WTC11 (cell line): ENCODE measurements around the gene NKIRAS2. TPM values are rescaled to one million over a fixed set of nuclear protein-coding genes. Genes with fewer than 3 reads are reported as not detected.

Experiments used
- ATAC-seq: fragments of 200-7000 bp; cut with Tn5 transposase; 2 replicates; pipeline ENCODE4 v1.10.0; 2021; ENCODE audit warnings: mild to moderate bottlenecking, moderate library complexity
- CTCF ChIA-PET: fragments of 300-600 bp; sonication (Branson Sonifier 250); formaldehyde crosslinking; loops from one replicate; lab custom pipeline; 2021; ENCODE audit warnings: antibody characterized with exemption; lab: Charles Lee
- POLR2A ChIA-PET: fragments of 350-600 bp; sonication (Branson Sonifier 250); formaldehyde crosslinking; loops from one replicate; lab custom pipeline; 2021; ENCODE audit warnings: antibody characterized with exemption; lab: Charles Lee
- DNase-seq: peaks from one replicate; pipeline ENCODE4 v3.0.0; 2021; ENCODE audit warnings: low spot score
- H3K27ac Mint-ChIP-seq: 2 replicates; pipeline ENCODE4 v1.8.0; 2021; ENCODE audit warnings: mixed read lengths
- H3K27me3 Mint-ChIP-seq: 2 replicates; pipeline ENCODE4 v1.8.0; 2021; ENCODE audit warnings: low read depth, mild to moderate bottlenecking, moderate library complexity, mixed read lengths
- H3K36me3 Mint-ChIP-seq: 2 replicates; pipeline ENCODE4 v1.8.0; 2021; ENCODE audit warnings: mixed read lengths
- H3K4me1 Mint-ChIP-seq: 2 replicates; pipeline ENCODE4 v1.8.0; 2022; ENCODE audit warnings: mixed read lengths
- H3K4me3 Mint-ChIP-seq: 2 replicates; pipeline ENCODE4 v1.8.0; 2021; ENCODE audit warnings: mild to moderate bottlenecking, moderate library complexity, mixed read lengths
- H3K9me3 Mint-ChIP-seq: 2 replicates; pipeline ENCODE4 v1.8.0; 2021; ENCODE audit warnings: mixed read lengths
- ETV6 ChIP-seq: sonication (generic); formaldehyde crosslinking; IDR thresholded peaks from 2 replicates; pipeline ENCODE4 v1.8.1; 2022; ENCODE audit warnings: mild to moderate bottlenecking, missing genetic modification reagents
- GTF2I ChIP-seq: fragments of 250-450 bp; sonication (Bioruptor Pico); conservative IDR thresholded peaks from 2 replicates; pipeline ENCODE4 v1.4.0; 2021; ENCODE audit warnings: mild to moderate bottlenecking
- RORB ChIP-seq: fragments of 250-450 bp; sonication (Bioruptor Pico); IDR thresholded peaks from 2 replicates; pipeline ENCODE4 v1.9.0; 2021; ENCODE audit warnings: mild to moderate bottlenecking
- SMAD4 ChIP-seq: sonication (generic); formaldehyde crosslinking; IDR thresholded peaks from 2 replicates; pipeline ENCODE4 v1.8.0; 2022; ENCODE audit warnings: mild to moderate bottlenecking, missing genetic modification reagents
- TCF7 ChIP-seq: sonication (generic); formaldehyde crosslinking; IDR thresholded peaks from 2 replicates; pipeline ENCODE4 v1.8.0; 2022; ENCODE audit warnings: mild to moderate bottlenecking, low read depth, missing genetic modification reagents, moderate library complexity
- TP53 ChIP-seq: sonication (generic); formaldehyde crosslinking; IDR thresholded peaks from 2 replicates; pipeline ENCODE4 v1.8.1; 2023; ENCODE audit warnings: mild to moderate bottlenecking, missing genetic modification reagents
- ZNF263 ChIP-seq: sonication (generic); formaldehyde crosslinking; IDR thresholded peaks from 2 replicates; pipeline ENCODE4 v1.8.1; 2022; ENCODE audit warnings: low read depth, mild to moderate bottlenecking, moderate library complexity, missing genetic modification reagents
- total RNA-seq: library from RNA; stranded (reverse); gene quantifications from 3 replicates; pipeline ENCODE4 v1.2.3, GENCODE V29; 2021
- TF ChIP-seq, protein P1 (sequence below): fragments of 250-450 bp; sonication (Bioruptor Pico); IDR thresholded peaks from 2 replicates; pipeline ENCODE4 v1.9.0; 2021; ENCODE audit warnings: mild to moderate bottlenecking
- TF ChIP-seq, protein P2 (sequence below): sonication (generic); formaldehyde crosslinking; IDR thresholded peaks from 2 replicates; pipeline ENCODE4 v1.8.0; 2022; ENCODE audit warnings: mild to moderate bottlenecking, missing genetic modification reagents
- TF ChIP-seq, protein P3 (sequence below): sonication (generic); formaldehyde crosslinking; IDR thresholded peaks from 2 replicates; pipeline ENCODE4 v1.8.0; 2022; ENCODE audit warnings: missing genetic modification reagents
- TF ChIP-seq, protein P4 (sequence below): fragments of 250-450 bp; sonication (Bioruptor Pico); IDR thresholded peaks from 2 replicates; pipeline ENCODE4 v2.1.2; 2022; ENCODE audit warnings: mild to moderate bottlenecking, moderate library complexity
- TF ChIP-seq, protein P5 (sequence below): fragments of 200-600 bp; IDR thresholded peaks from 2 replicates; pipeline ENCODE4 v1.8.0; 2022; ENCODE audit warnings: antibody characterized with exemption

NKIRAS2 gene
- total RNA-seq, 1 experiment from 2014 or later, result 36.1 TPM

DNA sequence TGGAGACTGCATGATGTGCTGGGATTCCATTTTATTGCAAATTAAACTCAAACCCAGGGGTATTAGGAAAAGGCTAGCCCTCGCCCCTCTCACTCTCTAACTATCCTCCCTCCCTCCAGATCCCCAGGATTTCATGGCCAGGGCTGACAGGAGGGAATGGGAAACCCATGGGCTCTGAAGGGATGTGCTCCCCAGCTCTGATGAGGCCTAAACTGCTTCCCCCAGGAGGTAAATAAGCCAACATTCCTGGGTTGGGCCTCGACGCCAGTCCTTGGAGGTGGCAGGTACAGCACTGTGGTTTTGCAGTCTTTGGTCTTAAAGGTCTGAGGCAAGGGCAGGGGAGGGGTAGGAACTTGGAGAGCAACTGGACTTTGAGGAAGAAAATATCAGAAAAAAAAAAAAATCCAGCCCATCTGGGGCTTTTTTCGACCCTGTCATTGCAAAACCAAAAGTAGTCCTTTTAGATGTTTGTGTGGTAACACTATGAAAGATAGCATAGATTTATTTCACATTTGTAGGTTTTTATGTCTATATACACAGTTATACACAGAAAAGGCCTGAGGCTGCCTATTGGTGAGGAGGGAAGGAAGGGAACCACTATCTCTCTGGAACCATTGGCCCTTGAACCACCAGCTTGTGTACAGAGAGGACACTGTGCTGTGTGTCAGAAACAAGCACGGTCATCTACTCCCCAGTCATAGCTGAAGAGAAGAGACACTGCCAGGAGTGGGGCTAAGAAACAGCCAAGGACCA, 18.5 kb downstream of the NKIRAS2 start (continued):
- no peak for TF ChIP-seq TCF7
- TF ChIP-seq ZNF263 (CRISPR knock-in tag), result no peak
- TF ChIP-seq, protein P1, sequence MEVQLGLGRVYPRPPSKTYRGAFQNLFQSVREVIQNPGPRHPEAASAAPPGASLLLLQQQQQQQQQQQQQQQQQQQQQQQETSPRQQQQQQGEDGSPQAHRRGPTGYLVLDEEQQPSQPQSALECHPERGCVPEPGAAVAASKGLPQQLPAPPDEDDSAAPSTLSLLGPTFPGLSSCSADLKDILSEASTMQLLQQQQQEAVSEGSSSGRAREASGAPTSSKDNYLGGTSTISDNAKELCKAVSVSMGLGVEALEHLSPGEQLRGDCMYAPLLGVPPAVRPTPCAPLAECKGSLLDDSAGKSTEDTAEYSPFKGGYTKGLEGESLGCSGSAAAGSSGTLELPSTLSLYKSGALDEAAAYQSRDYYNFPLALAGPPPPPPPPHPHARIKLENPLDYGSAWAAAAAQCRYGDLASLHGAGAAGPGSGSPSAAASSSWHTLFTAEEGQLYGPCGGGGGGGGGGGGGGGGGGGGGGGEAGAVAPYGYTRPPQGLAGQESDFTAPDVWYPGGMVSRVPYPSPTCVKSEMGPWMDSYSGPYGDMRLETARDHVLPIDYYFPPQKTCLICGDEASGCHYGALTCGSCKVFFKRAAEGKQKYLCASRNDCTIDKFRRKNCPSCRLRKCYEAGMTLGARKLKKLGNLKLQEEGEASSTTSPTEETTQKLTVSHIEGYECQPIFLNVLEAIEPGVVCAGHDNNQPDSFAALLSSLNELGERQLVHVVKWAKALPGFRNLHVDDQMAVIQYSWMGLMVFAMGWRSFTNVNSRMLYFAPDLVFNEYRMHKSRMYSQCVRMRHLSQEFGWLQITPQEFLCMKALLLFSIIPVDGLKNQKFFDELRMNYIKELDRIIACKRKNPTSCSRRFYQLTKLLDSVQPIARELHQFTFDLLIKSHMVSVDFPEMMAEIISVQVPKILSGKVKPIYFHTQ (CRISPR knock-in tag), result no peak
- TF ChIP-seq, protein P2, sequence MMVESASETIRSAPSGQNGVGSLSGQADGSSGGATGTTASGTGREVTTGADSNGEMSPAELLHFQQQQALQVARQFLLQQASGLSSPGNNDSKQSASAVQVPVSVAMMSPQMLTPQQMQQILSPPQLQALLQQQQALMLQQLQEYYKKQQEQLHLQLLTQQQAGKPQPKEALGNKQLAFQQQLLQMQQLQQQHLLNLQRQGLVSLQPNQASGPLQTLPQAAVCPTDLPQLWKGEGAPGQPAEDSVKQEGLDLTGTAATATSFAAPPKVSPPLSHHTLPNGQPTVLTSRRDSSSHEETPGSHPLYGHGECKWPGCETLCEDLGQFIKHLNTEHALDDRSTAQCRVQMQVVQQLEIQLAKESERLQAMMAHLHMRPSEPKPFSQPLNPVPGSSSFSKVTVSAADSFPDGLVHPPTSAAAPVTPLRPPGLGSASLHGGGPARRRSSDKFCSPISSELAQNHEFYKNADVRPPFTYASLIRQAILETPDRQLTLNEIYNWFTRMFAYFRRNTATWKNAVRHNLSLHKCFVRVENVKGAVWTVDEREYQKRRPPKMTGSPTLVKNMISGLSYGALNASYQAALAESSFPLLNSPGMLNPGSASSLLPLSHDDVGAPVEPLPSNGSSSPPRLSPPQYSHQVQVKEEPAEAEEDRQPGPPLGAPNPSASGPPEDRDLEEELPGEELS (CRISPR knock-in tag), result no peak
- TF ChIP-seq GTF2I (CRISPR knock-in tag), result no peak
- TF ChIP-seq, all 79 proteins: peak for 0

DNA sequence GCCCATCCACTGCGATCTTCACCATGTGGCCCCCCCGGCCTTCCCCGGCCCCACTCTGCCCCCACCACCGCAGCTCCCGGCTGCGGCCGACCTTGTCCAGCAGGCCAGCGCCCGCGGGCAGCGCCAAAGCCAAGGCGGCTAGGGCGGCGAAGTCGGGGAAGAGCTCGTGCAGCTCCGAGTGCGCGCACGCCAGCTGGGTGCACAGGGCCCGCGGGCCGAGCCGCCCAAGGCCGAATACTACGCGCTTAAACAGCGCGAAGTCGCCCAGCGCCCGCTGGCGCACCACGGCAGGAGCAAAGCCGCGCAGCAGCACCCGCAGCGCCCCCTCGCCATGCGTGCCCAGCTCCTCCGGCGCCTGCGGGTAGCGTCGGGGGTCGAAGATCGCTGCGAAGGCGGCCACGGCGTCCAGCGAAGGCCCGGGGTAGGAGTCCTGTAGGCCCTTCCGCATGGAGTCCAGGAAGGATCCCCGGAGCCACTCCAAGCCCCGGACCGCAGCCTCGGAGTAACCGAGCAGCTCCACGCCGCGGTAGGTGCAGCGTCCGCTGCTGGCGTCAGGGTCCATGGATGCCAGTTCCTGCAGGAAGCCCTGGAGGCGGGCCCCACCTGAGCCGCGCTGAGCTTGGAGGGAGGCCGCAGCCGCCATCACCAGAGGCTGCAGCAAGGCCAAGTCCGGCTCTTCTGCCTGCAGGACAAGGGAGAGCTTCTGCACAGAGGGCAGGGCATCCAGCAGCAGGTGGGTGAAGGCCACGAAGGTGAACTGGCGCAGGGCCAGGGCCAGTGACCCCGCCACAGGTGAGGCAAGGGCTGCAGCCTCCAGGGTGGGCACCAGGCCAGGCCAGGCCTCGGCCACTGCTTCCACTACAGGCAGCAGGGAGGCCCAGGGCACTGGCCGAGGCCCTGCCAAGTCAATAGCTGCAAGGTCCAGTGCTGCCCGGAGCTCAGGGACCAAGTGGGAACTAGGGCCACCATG, 20.2 kb downstream of the NKIRAS2 start:
- TF ChIP-seq, protein P3, sequence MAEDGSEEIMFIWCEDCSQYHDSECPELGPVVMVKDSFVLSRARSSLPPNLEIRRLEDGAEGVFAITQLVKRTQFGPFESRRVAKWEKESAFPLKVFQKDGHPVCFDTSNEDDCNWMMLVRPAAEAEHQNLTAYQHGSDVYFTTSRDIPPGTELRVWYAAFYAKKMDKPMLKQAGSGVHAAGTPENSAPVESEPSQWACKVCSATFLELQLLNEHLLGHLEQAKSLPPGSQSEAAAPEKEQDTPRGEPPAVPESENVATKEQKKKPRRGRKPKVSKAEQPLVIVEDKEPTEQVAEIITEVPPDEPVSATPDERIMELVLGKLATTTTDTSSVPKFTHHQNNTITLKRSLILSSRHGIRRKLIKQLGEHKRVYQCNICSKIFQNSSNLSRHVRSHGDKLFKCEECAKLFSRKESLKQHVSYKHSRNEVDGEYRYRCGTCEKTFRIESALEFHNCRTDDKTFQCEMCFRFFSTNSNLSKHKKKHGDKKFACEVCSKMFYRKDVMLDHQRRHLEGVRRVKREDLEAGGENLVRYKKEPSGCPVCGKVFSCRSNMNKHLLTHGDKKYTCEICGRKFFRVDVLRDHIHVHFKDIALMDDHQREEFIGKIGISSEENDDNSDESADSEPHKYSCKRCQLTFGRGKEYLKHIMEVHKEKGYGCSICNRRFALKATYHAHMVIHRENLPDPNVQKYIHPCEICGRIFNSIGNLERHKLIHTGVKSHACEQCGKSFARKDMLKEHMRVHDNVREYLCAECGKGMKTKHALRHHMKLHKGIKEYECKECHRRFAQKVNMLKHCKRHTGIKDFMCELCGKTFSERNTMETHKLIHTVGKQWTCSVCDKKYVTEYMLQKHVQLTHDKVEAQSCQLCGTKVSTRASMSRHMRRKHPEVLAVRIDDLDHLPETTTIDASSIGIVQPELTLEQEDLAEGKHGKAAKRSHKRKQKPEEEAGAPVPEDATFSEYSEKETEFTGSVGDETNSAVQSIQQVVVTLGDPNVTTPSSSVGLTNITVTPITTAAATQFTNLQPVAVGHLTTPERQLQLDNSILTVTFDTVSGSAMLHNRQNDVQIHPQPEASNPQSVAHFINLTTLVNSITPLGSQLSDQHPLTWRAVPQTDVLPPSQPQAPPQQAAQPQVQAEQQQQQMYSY (CRISPR knock-in tag), result no peak
- no peak for TF ChIP-seq ETV6
- no peak for TF ChIP-seq SMAD4 (CRISPR knock-in tag)
- TF ChIP-seq, protein P4, sequence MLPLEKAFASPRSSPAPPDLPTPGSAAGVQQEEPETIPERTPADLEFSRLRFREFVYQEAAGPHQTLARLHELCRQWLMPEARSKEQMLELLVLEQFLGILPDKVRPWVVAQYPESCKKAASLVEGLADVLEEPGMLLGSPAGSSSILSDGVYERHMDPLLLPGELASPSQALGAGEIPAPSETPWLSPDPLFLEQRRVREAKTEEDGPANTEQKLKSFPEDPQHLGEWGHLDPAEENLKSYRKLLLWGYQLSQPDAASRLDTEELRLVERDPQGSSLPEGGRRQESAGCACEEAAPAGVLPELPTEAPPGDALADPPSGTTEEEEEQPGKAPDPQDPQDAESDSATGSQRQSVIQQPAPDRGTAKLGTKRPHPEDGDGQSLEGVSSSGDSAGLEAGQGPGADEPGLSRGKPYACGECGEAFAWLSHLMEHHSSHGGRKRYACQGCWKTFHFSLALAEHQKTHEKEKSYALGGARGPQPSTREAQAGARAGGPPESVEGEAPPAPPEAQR (CRISPR knock-in tag), result no peak
- no peak for TF ChIP-seq TP53 (CRISPR knock-in tag)
- TF ChIP-seq, protein P1 (CRISPR knock-in tag), result no peak
- TF ChIP-seq, protein P5, sequence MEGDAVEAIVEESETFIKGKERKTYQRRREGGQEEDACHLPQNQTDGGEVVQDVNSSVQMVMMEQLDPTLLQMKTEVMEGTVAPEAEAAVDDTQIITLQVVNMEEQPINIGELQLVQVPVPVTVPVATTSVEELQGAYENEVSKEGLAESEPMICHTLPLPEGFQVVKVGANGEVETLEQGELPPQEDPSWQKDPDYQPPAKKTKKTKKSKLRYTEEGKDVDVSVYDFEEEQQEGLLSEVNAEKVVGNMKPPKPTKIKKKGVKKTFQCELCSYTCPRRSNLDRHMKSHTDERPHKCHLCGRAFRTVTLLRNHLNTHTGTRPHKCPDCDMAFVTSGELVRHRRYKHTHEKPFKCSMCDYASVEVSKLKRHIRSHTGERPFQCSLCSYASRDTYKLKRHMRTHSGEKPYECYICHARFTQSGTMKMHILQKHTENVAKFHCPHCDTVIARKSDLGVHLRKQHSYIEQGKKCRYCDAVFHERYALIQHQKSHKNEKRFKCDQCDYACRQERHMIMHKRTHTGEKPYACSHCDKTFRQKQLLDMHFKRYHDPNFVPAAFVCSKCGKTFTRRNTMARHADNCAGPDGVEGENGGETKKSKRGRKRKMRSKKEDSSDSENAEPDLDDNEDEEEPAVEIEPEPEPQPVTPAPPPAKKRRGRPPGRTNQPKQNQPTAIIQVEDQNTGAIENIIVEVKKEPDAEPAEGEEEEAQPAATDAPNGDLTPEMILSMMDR, result no peak
- TF ChIP-seq RORB (CRISPR knock-in tag), result no peak
- CTCF ChIA-PET, result interaction anchor here (0.8 to 5.0 kb wide), 10 partner anchors 9 to 81 kb away, joined by 3 to 34 read pairs (median 4); partner anchors contain the start of gene NKIRAS2
- DNase-seq (no peak), ATAC-seq (no peak)
- no peaks in the 10 kb centered on the region for H3K36me3 Mint-ChIP-seq
- H3K4me1 Mint-ChIP-seq, result peaks cover 7% of the 10 kb centered on the region
- H3K27me3 Mint-ChIP-seq, result no peaks in the 10 kb centered on the region
- POLR2A ChIA-PET, result interaction anchor here (0.8 to 1.4 kb wide), 3 partner anchors 9 to 23 kb away, joined by 3 to 6 read pairs (median 3); partner anchors contain the start of gene DNAJC7
- H3K4me3 Mint-ChIP-seq, result no peak overlapping the region
- no peaks in the 10 kb centered on the region for H3K9me3 Mint-ChIP-seq
- no peak overlapping the region for H3K27ac Mint-ChIP-seq
